Measurements from ENCODE around the gene CENPB.
"Not testable (repeated sequence)": the region's sequence is repeated elsewhere in the genome, so short reads cannot be mapped to it uniquely, and the experiment has no call there.

The CENPB gene

GRCh38 chr20:3800878-3801260 lies 14.3 kb upstream of the CENPB start:
- Mint-ChIP-seq H3K9me3 (no peaks in the 10 kb centered on the region), H3K4me1 (ENCODE audit: low read depth) (peaks cover 62% of the 10 kb centered on the region), H3K27me3 (ENCODE audit: low read depth) (no peaks in the 10 kb centered on the region)

GRCh38 chr20:3800256-3800877 lies 13.8 kb upstream of the CENPB start:
- Mint-ChIP-seq H3K27me3 (ENCODE audit: low read depth) (no peaks in the 10 kb centered on the region), H3K9me3 (no peaks in the 10 kb centered on the region), H3K27ac (peak overlapping the region; percentile 69), H3K4me3 (peak overlapping the region; percentile 63), H3K4me1 (ENCODE audit: low read depth) (peaks cover 60% of the 10 kb centered on the region), H3K36me3 (ENCODE audit: low read depth) (peaks cover 71% of the 10 kb centered on the region)

More at GRCh38 chr20:3800878-3801260, 14.3 kb upstream of the CENPB start:
- peaks cover 76% of the 10 kb centered on the region for H3K36me3 Mint-ChIP-seq (ENCODE audit: low read depth)
- H3K27ac Mint-ChIP-seq: no peak overlapping the region
- H3K4me3 Mint-ChIP-seq: no peak overlapping the region

- Mint-ChIP-seq H3K4me1 (ENCODE audit: low read depth) (peaks cover 55% of the 10 kb centered on the region), H3K4me3 (peak overlapping the region; percentile 98), H3K36me3 (ENCODE audit: low read depth) (peaks cover 62% of the 10 kb centered on the region), H3K9me3 (no peaks in the 10 kb centered on the region), H3K27me3 (ENCODE audit: low read depth) (no peaks in the 10 kb centered on the region), H3K27ac (peak overlapping the region; percentile 92)
These were observed 12.3 kb upstream of the CENPB start for GRCh38 chr20:3798908-3799248.

DNA sequence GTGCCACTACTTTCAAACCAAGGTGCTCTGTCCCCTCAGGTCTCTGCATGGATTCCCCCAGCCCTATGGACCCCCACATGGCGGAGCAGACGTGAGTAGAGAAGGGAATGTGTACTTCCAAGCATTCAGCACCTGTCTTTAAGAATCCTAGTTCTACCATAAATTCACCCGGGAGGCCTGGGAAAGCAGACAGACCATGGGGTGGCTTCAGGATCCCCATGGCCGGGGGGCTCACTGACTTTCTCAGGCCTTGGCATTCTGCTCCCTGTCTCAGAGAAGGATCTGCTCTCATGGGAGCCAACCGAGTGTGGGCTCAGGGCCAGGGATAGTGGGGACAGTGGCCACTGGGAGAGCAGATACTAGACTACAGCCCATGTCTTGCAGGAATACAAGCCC lies 11.8 kb upstream of the CENPB start:
- Mint-ChIP-seq H3K4me1 (ENCODE audit: low read depth) (peaks cover 51% of the 10 kb centered on the region), H3K36me3 (ENCODE audit: low read depth) (peaks cover 57% of the 10 kb centered on the region), H3K27me3 (ENCODE audit: low read depth) (no peaks in the 10 kb centered on the region), H3K27ac (peak overlapping the region; percentile 92), H3K9me3 (no peaks in the 10 kb centered on the region), H3K4me3 (peak overlapping the region; percentile 98)

DNA sequence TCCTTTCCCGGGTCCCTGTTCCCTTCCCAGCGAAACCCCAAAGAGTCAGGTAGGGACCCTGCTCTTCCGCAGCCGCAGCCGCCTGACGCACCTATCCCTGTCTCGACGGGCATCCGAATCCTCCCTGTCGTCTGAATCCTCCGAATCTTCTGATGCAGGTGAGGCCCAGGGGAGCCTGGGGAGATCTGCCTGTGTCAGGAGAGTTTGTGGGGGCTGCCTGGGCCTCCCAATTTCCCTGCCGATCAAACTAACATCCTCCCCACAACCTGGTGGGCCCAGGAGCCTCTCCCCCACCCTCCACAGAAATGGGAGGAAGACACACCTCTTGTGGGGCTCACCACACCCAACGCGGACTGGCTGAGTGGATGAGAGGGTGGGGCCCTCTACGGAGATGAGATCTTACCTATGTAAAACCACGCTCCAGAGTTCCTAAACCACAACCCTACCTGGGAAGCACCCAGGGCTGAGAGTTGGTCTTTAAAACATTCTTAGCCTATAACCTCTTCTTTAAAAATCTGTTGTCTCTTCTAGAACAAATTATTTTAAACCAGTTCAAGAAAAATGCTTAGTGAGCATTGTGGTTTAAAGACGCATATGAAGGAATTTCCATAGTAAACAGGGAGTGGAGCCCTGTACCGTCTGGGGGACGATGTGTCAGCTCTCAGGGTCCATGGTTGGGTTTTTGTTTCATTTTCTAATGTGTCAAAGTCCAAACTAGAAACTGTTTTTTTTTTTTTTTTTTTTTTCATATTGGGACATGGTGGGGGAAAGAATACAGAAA lies 11.2 kb upstream of the CENPB start:
- H3K9me3 Mint-ChIP-seq: no peaks in the 10 kb centered on the region
- peaks cover 52% of the 10 kb centered on the region for H3K36me3 Mint-ChIP-seq (ENCODE audit: low read depth)
- peaks cover 48% of the 10 kb centered on the region for H3K4me1 Mint-ChIP-seq (ENCODE audit: low read depth)

DNA sequence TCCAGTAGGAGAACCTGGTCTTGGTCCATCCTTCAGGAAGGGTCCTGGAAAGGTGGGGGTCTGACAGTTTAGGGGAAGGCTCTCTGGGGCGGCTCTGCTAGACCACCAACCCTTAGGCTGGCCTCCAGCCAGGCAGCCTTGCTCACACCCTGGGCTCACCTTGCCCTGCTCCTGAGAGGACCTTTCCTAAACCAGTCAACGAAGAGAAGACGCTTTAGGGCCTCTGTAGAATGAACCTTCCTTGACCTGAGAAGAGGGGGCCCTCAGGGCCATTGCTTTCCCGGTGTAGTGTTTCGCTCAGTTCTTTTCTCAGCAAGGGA lies 10.6 kb upstream of the CENPB start:
- Mint-ChIP-seq H3K4me3 (peak overlapping the region; percentile 98), H3K9me3 (no peaks in the 10 kb centered on the region), H3K36me3 (ENCODE audit: low read depth) (peaks cover 46% of the 10 kb centered on the region), H3K4me1 (ENCODE audit: low read depth) (peaks cover 45% of the 10 kb centered on the region), H3K27ac (peak overlapping the region; percentile 92), H3K27me3 (ENCODE audit: low read depth) (no peaks in the 10 kb centered on the region)

More for the DNA sequence above, 11.2 kb upstream of the CENPB start:
- H3K4me3 Mint-ChIP-seq: peak overlapping the region; percentile 98
- peak overlapping the region; percentile 92 for H3K27ac Mint-ChIP-seq
- H3K27me3 Mint-ChIP-seq (ENCODE audit: low read depth): no peaks in the 10 kb centered on the region

GRCh38 chr20:3796477-3797225 lies 10.1 kb upstream of the CENPB start:
- Mint-ChIP-seq H3K27ac (peak overlapping the region; percentile 92), H3K9me3 (no peaks in the 10 kb centered on the region), H3K4me1 (ENCODE audit: low read depth) (peaks cover 45% of the 10 kb centered on the region), H3K36me3 (ENCODE audit: low read depth) (peaks cover 42% of the 10 kb centered on the region), H3K27me3 (ENCODE audit: low read depth) (no peaks in the 10 kb centered on the region), H3K4me3 (peak overlapping the region; percentile 98)

DNA sequence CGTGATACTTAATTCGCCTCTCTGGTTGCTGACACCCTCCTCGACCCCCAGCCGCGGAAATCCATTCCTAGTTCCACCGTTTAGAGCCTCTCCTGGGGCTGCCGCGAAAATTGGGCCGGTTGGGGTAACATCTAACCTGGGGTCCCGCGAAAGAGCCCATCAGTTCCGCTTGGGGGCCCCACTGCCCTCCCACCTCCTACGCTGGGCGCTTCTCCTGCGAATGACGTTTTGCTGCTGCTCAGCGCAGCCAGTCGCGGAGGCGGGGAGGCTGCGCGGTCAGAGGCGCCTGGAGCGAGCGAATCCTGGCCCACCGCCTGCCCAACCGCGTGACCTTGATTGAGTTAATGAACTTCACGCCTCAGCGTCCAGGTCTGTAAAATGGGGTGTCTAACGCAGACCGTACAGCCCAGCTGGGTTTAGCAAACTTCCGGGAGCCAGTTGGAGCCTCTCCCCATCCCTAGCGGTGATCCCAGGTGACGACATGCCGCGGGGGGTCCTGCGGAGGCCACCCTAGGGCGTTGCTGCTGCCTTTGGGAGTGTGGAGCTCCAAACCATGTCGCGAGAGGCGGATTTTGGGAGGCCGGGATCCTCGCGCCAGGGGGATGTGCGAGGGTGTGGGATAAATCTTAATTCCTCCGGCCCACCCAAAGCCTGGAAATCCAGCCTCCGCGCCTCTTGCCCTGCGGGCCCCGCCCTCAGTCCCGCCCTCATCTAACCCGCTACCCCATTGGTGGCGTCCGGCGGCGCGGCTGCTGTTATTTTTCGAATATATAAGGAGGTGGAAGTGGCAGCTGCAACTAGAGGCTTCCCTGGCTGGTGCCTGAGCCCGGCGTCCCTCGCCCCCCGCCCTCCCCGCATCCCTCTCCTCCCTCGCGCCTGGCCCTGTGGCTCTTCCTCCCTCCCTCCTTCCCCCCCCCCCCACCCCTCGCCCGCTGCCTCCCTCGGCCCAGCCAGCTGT lies 9.2 kb upstream of the CENPB start, which contains the start of gene CDC25B:
Gene CDC25B (plus strand): TSS at position 800 of the 958 bp plus-strand sequence. CDS start 222 bp downstream, outside the sequence.
- H3K36me3 Mint-ChIP-seq (ENCODE audit: low read depth): peaks cover 35% of the 10 kb centered on the region
- H3K27ac Mint-ChIP-seq: peak within 1 kb of the TSS; percentile 95
- peak within 1 kb of the TSS; percentile 98 for H3K4me3 Mint-ChIP-seq
- peaks cover 38% of the 10 kb centered on the region for H3K4me1 Mint-ChIP-seq (ENCODE audit: low read depth)
- no peaks in the 10 kb centered on the region for H3K27me3 Mint-ChIP-seq (ENCODE audit: low read depth)
- no peaks in the 10 kb centered on the region for H3K9me3 Mint-ChIP-seq

GRCh38 chr20:3794701-3795420 lies 8.3 kb upstream of the CENPB start:
- peaks cover 33% of the 10 kb centered on the region for H3K4me1 Mint-ChIP-seq (ENCODE audit: low read depth)
- peak overlapping the region; percentile 95 for H3K27ac Mint-ChIP-seq
- peak overlapping the region; percentile 90 for H3K4me3 Mint-ChIP-seq
- peaks cover 30% of the 10 kb centered on the region for H3K36me3 Mint-ChIP-seq (ENCODE audit: low read depth)
- H3K27me3 Mint-ChIP-seq (ENCODE audit: low read depth): no peaks in the 10 kb centered on the region
- no peaks in the 10 kb centered on the region for H3K9me3 Mint-ChIP-seq

GRCh38 chr20:3794168-3794567 lies 7.6 kb upstream of the CENPB start:
- not testable (repeated sequence) for H3K4me3 Mint-ChIP-seq; H3K27me3 Mint-ChIP-seq (ENCODE audit: low read depth); H3K27ac Mint-ChIP-seq

DNA sequence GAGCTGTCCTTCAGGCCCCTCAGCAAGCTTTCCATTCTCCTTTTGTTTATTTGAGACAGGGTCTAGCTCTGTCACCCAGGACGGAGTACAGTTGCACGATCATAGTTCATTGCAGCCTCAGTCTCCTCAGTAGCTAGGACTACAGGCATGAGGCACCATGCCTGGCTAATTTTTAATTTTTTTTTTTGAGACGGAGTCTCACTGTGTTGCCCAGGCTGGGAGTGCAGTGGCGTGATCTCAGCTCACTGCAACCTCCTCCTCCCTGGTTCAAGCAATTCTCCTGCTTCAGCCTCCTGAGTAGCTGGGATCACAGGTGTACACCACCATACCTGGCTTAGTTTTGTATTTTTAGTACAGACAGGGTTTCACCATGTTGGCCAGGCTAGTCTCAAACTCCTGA lies 2.7 kb upstream of the CENPB start:
- Mint-ChIP-seq H3K4me3 (peak overlapping the region; percentile 32), H3K27ac (peak overlapping the region; percentile 23), H3K4me1 (ENCODE audit: low read depth) (peaks cover 25% of the 10 kb centered on the region)
- not testable (repeated sequence) for H3K9me3 Mint-ChIP-seq; H3K36me3 Mint-ChIP-seq (ENCODE audit: low read depth); H3K27me3 Mint-ChIP-seq (ENCODE audit: low read depth)

More at GRCh38 chr20:3794168-3794567, 7.6 kb upstream of the CENPB start:
- H3K9me3 Mint-ChIP-seq: not testable (repeated sequence)
- H3K4me1 Mint-ChIP-seq (ENCODE audit: low read depth): peaks cover 27% of the 10 kb centered on the region
- H3K36me3 Mint-ChIP-seq (ENCODE audit: low read depth): peaks cover 27% of the 10 kb centered on the region

GRCh38 chr20:3788685-3789155 lies 2.2 kb upstream of the CENPB start:
- Mint-ChIP-seq H3K9me3 (no peaks in the 10 kb centered on the region), H3K4me1 (ENCODE audit: low read depth) (peaks cover 24% of the 10 kb centered on the region), H3K27me3 (ENCODE audit: low read depth) (no peaks in the 10 kb centered on the region), H3K36me3 (ENCODE audit: low read depth) (peaks cover 8% of the 10 kb centered on the region), H3K27ac (peak overlapping the region; percentile 23), H3K4me3 (peak overlapping the region; percentile 66)

DNA sequence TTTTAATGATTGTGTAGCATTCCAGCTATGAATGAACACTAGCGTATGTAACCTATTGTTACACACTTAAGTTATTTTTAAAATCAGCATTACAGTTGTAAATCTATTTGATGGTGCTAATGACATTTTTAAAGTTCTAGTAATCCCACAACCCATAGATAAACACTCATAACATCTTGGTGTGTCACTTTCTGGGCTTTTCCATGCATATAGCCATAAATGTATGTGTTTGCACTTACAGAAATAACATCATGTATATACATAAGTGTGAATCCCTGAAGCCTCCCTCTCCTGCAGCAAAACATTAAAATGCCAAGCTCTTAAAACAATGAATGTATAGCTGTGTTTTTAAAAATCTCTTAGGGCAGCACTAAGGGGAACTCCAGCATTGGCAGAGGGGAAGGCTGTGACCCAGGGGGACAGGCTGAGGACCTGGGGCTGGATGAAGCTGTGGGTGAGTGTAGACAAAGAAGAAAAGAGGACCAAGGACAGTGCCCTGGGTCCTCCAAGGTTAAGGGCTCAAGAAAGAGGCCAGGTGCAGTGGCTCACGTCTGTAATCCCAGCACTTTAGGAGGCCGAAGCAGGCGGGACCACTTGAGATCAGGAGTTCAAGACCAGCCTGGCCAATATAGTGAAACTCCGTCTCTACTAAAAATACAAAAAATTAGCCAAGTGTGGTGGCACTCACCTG lies 929 bp upstream of the CENPB start:
- H3K4me3 Mint-ChIP-seq: peak overlapping the region; percentile 53
- peaks cover 8% of the 10 kb centered on the region for H3K36me3 Mint-ChIP-seq (ENCODE audit: low read depth)
- H3K27me3 Mint-ChIP-seq (ENCODE audit: low read depth): no peaks in the 10 kb centered on the region
- no peak overlapping the region for H3K27ac Mint-ChIP-seq
- no peaks in the 10 kb centered on the region for H3K9me3 Mint-ChIP-seq
- peaks cover 28% of the 10 kb centered on the region for H3K4me1 Mint-ChIP-seq (ENCODE audit: low read depth)
